Fibroblast of mammary gland (primary cell): ENCODE data around the gene BIVM.

ENCODE experiments used
- DNase-seq: peaks from one replicate; pipeline ENCODE4 v3.0.0-alpha.2; 2010; ENCODE audit warnings: low read depth
- H3K4me3 ChIP-seq: 2 replicates; pipeline ENCODE4 v1.5.1; 2011; ENCODE audit warnings: low read depth, mild to moderate bottlenecking, low read length, moderate library complexity; ENCODE audit not compliant: control insufficient read depth
- TF ChIP-seq, protein P1 (sequence below): conservative IDR thresholded peaks from 2 replicates; pipeline ENCODE4 v1.5.1; 2011; ENCODE audit warnings: low read depth, low read length, inconsistent platforms; ENCODE audit not compliant: control insufficient read depth, insufficient read depth

The BIVM gene

DNA sequence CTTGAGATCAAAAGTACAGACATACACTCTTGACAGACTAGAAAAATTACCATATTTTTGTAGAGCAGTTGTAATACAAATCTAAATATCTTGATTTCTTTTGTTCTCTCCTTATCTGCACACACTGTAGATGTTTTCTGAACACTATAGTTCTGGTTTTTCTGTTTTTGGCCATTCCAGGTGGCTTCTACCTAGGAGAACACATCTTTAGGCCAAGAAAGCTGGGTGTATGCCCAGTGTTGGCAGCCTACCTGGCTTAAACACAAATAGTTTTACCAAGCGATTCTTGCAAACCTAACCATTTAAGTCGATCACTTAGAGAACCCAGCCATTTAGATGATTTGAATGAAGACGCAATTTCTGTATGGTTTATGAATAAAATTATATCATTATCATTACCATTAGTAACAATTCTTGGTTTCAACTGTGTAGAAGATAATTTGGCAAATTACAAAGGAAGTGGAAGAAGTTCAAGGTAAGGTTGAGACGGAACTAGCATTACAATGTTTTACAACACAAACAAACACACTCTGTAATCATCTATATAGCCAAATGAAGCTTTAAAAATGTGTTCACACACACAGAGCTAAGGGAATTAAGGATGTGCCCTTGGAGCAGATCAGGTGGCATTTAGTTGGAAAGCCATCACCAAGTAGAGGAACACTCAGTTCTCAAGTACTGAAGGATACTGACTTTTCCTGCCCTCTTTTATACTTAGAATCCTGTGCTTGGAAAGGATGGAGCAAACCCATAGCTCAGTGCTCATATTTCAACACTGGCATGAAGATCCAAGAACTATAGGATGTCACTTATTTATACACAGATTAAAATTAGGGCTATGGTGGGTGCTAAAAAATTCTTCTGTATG lies 83.1 kb downstream of the BIVM start:
- no peak overlapping the region for H3K4me3 ChIP-seq
- TF ChIP-seq, protein P1, sequence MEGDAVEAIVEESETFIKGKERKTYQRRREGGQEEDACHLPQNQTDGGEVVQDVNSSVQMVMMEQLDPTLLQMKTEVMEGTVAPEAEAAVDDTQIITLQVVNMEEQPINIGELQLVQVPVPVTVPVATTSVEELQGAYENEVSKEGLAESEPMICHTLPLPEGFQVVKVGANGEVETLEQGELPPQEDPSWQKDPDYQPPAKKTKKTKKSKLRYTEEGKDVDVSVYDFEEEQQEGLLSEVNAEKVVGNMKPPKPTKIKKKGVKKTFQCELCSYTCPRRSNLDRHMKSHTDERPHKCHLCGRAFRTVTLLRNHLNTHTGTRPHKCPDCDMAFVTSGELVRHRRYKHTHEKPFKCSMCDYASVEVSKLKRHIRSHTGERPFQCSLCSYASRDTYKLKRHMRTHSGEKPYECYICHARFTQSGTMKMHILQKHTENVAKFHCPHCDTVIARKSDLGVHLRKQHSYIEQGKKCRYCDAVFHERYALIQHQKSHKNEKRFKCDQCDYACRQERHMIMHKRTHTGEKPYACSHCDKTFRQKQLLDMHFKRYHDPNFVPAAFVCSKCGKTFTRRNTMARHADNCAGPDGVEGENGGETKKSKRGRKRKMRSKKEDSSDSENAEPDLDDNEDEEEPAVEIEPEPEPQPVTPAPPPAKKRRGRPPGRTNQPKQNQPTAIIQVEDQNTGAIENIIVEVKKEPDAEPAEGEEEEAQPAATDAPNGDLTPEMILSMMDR, result no peak
- DNase-seq, result no peak
